RWPE1 (cell line): Measurements from ENCODE around the gene SMPD3.

Source experiments
- CTCF ChIA-PET: fragments of 350-600 bp; sonication (Branson Sonifier 250); formaldehyde crosslinking; extraction: SDS; loops from one replicate; lab custom pipeline; 2021; lab: Yijun Ruan, JAX
- POLR2A ChIA-PET: fragments of 400-600 bp; formaldehyde crosslinking; extraction: SDS; loops from one replicate; lab custom pipeline; 2020; ENCODE audit warnings: antibody characterized with exemption; ENCODE audit not compliant: low non-redundant PET; lab: Yijun Ruan, JAX
- DNase-seq: peaks from one replicate; pipeline ENCODE4 v3.0.0; 2012; ENCODE audit warnings: low spot score
- H3K27ac ChIP-seq: fragments of 450-650 bp; 2 replicates; pipeline ENCODE4 v1.5.1; 2017
- TF ChIP-seq, protein P1 (sequence below): fragments of 450-650 bp; conservative IDR thresholded peaks from 2 replicates; pipeline ENCODE4 v1.5.1; 2017; ENCODE audit warnings: low read depth, mild to moderate bottlenecking

The SMPD3 gene

DNA sequence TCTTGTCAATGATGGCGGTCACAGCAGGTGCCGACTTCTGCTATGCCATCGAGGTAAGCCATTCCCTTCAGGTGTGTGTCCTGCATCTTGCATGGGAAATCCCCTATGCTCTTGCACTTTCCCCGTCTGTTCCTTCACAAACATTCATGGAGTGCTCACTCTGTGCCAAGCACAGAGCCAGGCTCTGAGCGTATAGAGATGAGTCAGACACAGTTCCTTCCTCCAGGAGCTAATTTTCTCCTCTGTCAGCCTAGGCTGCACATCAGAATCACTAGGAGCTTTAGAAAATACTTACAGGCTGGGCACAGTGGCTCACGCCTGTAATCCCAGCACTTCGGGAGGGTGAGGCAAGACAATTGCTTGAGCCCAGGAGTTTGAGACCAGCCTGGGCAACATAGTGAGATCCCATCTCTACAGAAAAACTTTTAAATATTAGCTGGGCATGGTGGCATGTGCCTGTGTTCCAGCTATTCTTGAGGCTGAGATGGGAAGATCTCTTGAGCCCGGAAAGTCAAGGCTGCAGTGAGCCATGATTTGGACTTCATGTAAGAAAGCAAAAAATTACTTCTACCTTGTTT is 123.4 kb downstream of the SMPD3 start:
- 0 out of 2 replicates have a peak overlapping the region, but pooled peaks have one; percentile 10 for H3K27ac ChIP-seq
- DNase-seq, result no peak
- ChIA-PET POLR2A (no interaction called here), CTCF (interaction anchor here (0.9 kb wide), 1 partner anchor 61 kb away, joined by 4 read pairs; no protein-coding TSS in a partner anchor)
- TF ChIP-seq, protein P1, sequence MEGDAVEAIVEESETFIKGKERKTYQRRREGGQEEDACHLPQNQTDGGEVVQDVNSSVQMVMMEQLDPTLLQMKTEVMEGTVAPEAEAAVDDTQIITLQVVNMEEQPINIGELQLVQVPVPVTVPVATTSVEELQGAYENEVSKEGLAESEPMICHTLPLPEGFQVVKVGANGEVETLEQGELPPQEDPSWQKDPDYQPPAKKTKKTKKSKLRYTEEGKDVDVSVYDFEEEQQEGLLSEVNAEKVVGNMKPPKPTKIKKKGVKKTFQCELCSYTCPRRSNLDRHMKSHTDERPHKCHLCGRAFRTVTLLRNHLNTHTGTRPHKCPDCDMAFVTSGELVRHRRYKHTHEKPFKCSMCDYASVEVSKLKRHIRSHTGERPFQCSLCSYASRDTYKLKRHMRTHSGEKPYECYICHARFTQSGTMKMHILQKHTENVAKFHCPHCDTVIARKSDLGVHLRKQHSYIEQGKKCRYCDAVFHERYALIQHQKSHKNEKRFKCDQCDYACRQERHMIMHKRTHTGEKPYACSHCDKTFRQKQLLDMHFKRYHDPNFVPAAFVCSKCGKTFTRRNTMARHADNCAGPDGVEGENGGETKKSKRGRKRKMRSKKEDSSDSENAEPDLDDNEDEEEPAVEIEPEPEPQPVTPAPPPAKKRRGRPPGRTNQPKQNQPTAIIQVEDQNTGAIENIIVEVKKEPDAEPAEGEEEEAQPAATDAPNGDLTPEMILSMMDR, result no peak

DNA sequence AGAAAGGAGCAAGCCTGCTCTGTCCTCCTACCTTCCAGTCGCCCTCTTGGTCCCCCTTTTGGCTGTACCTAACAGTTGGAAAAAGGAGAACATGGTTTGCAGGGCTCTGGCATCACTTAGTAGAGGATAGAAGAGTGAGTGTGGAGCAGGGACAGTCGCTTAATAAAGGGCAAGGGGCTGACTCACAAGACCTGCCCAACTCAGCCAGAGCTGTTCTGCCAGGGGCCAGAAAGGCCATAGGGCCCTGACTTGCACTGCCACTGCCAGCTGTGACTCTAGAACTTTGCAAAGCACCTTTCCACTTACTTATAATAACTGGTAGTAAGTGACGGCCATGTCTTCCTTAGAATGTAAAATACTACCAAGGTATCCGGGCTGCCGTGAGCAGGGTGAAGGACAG is 124.0 kb downstream of the SMPD3 start:
- TF ChIP-seq, protein P1, result no peak
- no peak for DNase-seq
- 0 out of 2 replicates have a peak overlapping the region, but pooled peaks have one; percentile 10 for H3K27ac ChIP-seq
- CTCF ChIA-PET, result interaction anchor here (0.6 to 0.9 kb wide), 2 partner anchors 40 to 61 kb away, joined by 4 to 5 read pairs; no protein-coding TSS in a partner anchor
- POLR2A ChIA-PET, result no interaction called here

DNA sequence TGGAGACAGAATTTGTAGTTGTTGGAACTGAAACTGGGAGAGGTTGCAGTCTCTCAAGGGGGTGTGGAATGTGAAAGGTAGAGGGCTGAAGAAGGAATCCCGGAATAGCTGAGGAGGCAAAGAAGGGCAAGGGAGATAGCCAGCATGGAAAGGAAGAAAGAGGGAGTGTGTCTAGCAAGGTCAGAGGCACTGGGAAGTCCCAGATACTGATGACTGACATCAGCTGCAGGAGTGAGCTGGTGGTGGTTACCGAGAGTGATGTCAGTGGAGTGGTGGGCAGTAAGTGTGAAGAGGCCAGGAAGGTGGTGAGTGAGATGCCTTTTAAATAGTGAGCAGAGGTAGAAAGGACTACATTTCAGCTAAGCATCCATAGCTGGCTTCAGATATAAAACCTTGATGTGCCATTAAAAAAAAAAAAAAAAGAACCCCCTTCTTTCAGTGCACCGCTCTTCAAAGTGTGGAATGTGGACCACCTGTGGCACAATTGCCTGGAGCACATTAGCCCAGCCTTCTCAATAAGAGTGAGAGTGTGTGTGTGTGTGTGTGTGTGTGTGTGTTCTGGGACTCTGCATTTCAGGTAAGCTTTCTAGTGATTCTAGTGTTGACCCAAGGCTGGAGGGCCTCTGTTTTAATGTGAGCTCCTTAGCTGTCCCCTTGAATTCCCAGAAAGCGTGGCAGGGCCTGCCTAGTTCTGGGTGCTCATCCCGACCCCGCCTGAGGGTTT is 129.0 kb downstream of the SMPD3 start:
- POLR2A ChIA-PET, result no interaction called here

DNA sequence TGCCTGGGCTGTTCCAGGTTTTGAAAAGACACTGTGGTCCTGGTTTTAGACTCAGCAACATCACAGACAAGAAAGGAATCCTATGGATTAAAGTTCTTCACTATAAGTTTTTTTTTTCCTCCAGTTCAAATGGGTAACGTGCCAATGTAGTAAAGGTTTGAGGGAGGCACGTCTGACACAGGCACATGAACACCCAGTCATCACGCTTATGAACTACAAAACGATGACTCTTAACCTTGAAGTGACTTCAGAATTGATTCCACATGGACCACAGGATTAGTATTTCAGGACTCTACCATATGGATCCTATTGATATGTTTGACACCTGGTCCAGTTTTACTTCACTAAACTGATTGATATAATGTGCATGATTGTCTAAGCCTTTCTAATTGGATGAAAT is 135.2 kb downstream of the SMPD3 start:
- no peak overlapping the region; the same call in 1 of the 2 replicates for H3K27ac ChIP-seq
- TF ChIP-seq, protein P1, result no peak
- ChIA-PET CTCF (no interaction called here), POLR2A (no interaction called here)
- no peak for DNase-seq

More for the DNA sequence above, 129.0 kb downstream of the SMPD3 start:
- H3K27ac ChIP-seq, result no peak overlapping the region
- TF ChIP-seq, protein P1, result no peak
- CTCF ChIA-PET, result interaction anchor here (1.2 to 1.9 kb wide), 2 partner anchors 9 to 58 kb away, joined by 3 to 8 read pairs; no protein-coding TSS in a partner anchor
- DNase-seq, result no peak

DNA sequence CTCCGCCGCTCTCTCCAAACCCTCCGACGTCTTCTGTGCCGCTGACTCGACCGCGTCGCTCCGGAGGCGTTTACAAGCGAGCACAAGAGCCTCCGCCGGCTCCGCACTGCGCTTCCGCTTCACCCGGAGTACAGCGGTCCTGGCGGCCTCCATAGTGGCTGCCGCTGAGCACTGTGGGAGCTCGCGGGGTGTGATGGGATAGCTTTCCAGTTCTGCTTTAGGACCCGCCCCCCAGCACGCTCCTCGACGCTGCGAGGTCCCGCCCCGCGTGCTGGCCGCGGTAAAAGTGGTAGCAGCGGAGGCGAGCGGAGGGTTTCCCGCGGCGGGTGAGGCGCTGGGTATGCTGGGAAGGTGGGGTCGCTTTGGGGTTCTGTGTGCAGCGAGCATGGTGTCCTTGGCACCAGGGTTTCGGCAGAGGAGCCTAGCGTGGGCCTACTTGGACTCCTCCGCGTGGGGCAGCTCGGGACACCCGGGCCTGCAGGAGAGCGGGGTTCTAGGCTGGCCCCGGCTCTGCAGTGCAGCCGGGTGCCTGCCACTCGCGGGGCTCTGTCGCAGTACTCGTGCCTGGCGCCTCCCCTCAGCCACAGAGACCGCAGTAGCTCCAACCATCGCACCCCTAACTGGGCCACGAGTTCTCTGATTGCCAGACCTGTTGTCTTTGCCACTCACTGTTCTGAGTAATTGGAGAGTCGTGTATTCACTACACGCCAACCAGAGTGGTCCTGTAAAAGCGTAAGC is 137.4 kb downstream of the SMPD3 start, which contains the start of the genes PRMT7 and SLC7A6OS:
Gene PRMT7 (plus strand): TSS at position 246 of the 738 bp plus-strand sequence. CDS start 4,961 bp downstream, outside the sequence.
Gene SLC7A6OS (minus strand): TSS at position 173 of the 738 bp plus-strand sequence. CDS start 20 bp downstream, at position 153.
- ChIA-PET POLR2A (interaction anchor here (0.6 to 1.2 kb wide), 5 partner anchors 12 to 74 kb away, joined by 3 to 9 read pairs (median 4); no protein-coding TSS in a partner anchor), CTCF (interaction anchor here (0.6 to 1.2 kb wide), 5 partner anchors 10 to 173 kb away, joined by 3 to 5 read pairs (median 3); no protein-coding TSS in a partner anchor)
- peak; percentile 97 for DNase-seq
- TF ChIP-seq, protein P1, result no peak
- peak within 1 kb of the TSS; percentile 82 for H3K27ac ChIP-seq
